Measurements from ENCODE around the gene PTTG1IP. TPM values are rescaled to one million over a fixed set of nuclear protein-coding genes. Genes with fewer than 3 reads are reported as not detected.

The PTTG1IP gene
- total and polyA plus RNA-seq, 2 experiments from 2014 or later: 676 to 814 TPM

DNA sequence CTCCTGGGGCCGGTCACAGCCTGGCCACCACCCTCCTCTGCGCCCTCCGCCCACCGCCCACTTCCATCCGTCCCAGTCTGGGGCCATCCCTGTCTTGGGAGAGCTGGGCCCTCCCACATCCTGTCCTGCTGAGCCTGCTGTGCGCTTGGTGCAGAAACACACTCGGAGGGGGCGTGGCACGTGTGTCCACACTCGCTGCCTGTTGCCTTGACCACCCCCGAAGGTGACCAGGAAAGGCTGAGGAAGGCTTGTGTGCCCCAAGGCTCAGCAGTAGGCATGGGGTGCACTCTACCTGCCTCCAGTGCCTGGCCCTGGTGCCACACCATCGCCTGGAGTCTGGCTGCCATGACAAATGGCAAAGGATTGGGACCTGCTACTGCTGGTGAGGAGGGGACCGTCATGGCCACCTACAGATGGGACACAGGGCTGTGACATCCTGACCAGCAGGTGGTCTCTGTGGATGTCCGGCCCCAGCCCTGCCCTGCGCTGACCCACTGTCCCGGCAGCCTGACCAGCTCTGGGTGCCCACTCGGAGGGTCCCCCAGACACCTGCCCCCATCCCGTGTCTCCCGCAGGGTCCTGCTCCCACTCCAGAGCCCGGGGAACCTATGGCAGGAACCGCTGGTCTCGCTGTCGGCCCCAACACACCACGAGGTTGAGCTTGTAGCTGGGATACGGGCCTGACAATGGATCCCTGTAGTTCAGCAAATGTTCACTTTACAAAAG is 23.2 kb upstream of the PTTG1IP start:
- no peaks in the 10 kb centered on the region for H3K4me1 ChIP-seq (ENCODE audit: insufficient read depth)
- no peak overlapping the region for H3K4me2 ChIP-seq (ENCODE audit: unreplicated experiment)
- 84 to 85% methylated on average over 23 to 25 of the region's 25 CpGs for WGBS, 2 experiments (ENCODE audit: low coverage in 1 of 2, low lambda C conversion rate in 2 of 2, missing lambda C conversion rate in 2 of 2)
- H3K9me3 ChIP-seq (ENCODE audit: low read depth): no peaks in the 10 kb centered on the region
- TF ChIP-seq EZH2 (IDR thresholded peaks at IDR 0.05; ENCODE audit: insufficient read depth, poor library complexity, severe bottlenecking): no peak
- no peak for TF ChIP-seq EZH2phosphoT487 (IDR thresholded peaks at IDR 0.05; ENCODE audit: insufficient read depth, low read depth)
- H3F3A ChIP-seq (ENCODE audit: insufficient read depth): no peaks in the 10 kb centered on the region
- H4K20me1 ChIP-seq (ENCODE audit: insufficient read depth): no peaks in the 10 kb centered on the region
- H3K9ac ChIP-seq: no peak overlapping the region
- H2AFZ ChIP-seq: no peak overlapping the region
- no peak overlapping the region for H3K27ac ChIP-seq
- no peak overlapping the region for H3K4me3 ChIP-seq
- no peaks in the 10 kb centered on the region for H3K9me2 ChIP-seq (ENCODE audit: insufficient read depth)
- DNase-seq: no peak
- no peaks in the 10 kb centered on the region for H3K79me2 ChIP-seq (ENCODE audit: insufficient read depth)
- in situ Hi-C loops (cut with MboI): no loop called here
- H3K27me3 ChIP-seq (replicated peaks; ENCODE audit: insufficient read depth): no peaks in the 10 kb centered on the region
- H3K36me3 ChIP-seq (ENCODE audit: low read depth): no peaks in the 10 kb centered on the region

DNA sequence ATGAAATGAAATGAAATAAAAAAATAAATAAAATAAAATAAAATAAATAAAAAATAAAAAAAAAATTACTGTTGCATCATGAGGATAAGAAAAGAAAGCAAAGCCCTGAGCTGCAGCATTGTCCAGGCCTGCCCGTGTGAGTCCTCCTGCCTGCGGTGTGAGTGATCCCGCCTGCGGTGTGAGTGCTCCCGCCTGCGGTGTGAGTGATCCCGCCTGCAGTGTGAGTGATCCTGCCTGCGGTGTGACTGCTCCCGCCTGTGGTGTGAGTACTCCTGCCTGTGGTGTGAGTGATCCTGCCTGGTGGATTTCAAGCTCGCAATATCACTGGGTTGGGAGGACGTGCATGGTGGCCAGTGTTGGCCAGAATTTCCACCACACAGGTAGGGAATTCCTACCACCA is 22.4 kb upstream of the PTTG1IP start:
- DNase-seq: no peak
- Histone ChIP-seq H3K4me3 (no peak overlapping the region), H4K20me1 (ENCODE audit: insufficient read depth) (no peaks in the 10 kb centered on the region), H3K27ac (no peak overlapping the region), H3K27me3 (replicated peaks; ENCODE audit: insufficient read depth) (no peaks in the 10 kb centered on the region), H3K79me2 (ENCODE audit: insufficient read depth) (no peaks in the 10 kb centered on the region), H3F3A (ENCODE audit: insufficient read depth) (no peaks in the 10 kb centered on the region), H3K9me2 (ENCODE audit: insufficient read depth) (no peaks in the 10 kb centered on the region), H3K9me3 (ENCODE audit: low read depth) (no peaks in the 10 kb centered on the region), H2AFZ (no peak overlapping the region), H3K36me3 (ENCODE audit: low read depth) (no peaks in the 10 kb centered on the region), H3K9ac (no peak overlapping the region), H3K4me1 (ENCODE audit: insufficient read depth) (no peaks in the 10 kb centered on the region), H3K4me2 (ENCODE audit: unreplicated experiment) (no peak overlapping the region)
- 80 to 88% methylated on average over 11 of the region's 11 CpGs for WGBS, 2 experiments (ENCODE audit: low coverage in 1 of 2, low lambda C conversion rate in 2 of 2, missing lambda C conversion rate in 2 of 2)
- TF ChIP-seq EZH2phosphoT487 (IDR thresholded peaks at IDR 0.05; ENCODE audit: insufficient read depth, low read depth) (no peak), EZH2 (IDR thresholded peaks at IDR 0.05; ENCODE audit: insufficient read depth, poor library complexity, severe bottlenecking) (no peak)
- in situ Hi-C loops (cut with MboI): no loop called here

- no peak overlapping the region for H3K4me2 ChIP-seq (ENCODE audit: unreplicated experiment)
- no peaks in the 10 kb centered on the region for H3K9me2 ChIP-seq (ENCODE audit: insufficient read depth)
- in situ Hi-C loops (cut with MboI): no loop called here
- no peak overlapping the region for H3K27ac ChIP-seq
- no peaks in the 10 kb centered on the region for H3F3A ChIP-seq (ENCODE audit: insufficient read depth)
- H3K79me2 ChIP-seq (ENCODE audit: insufficient read depth): no peaks in the 10 kb centered on the region
- H2AFZ ChIP-seq: no peak overlapping the region
- WGBS, 2 experiments (ENCODE audit: low coverage in 1 of 2, low lambda C conversion rate in 2 of 2, missing lambda C conversion rate in 2 of 2): 75 to 81% methylated on average over 18 to 19 of the region's 19 CpGs
- no peak for DNase-seq
- H3K36me3 ChIP-seq (ENCODE audit: low read depth): no peaks in the 10 kb centered on the region
- no peak overlapping the region for H3K9ac ChIP-seq
- TF ChIP-seq EZH2 (IDR thresholded peaks at IDR 0.05; ENCODE audit: insufficient read depth, poor library complexity, severe bottlenecking) (no peak), EZH2phosphoT487 (IDR thresholded peaks at IDR 0.05; ENCODE audit: insufficient read depth, low read depth) (no peak)
- no peaks in the 10 kb centered on the region for H4K20me1 ChIP-seq (ENCODE audit: insufficient read depth)
- no peaks in the 10 kb centered on the region for H3K9me3 ChIP-seq (ENCODE audit: low read depth)
- no peaks in the 10 kb centered on the region for H3K27me3 ChIP-seq (replicated peaks; ENCODE audit: insufficient read depth)
- H3K4me1 ChIP-seq (ENCODE audit: insufficient read depth): no peaks in the 10 kb centered on the region
- no peak overlapping the region for H3K4me3 ChIP-seq
Measured at GRCh38 chr21:44894687-44895302, 21.3 kb upstream of the PTTG1IP start.

GRCh38 chr21:44893948-44894656 is 20.6 kb upstream of the PTTG1IP start:
- Histone ChIP-seq H3K9me3 (ENCODE audit: low read depth) (no peaks in the 10 kb centered on the region), H3K79me2 (ENCODE audit: insufficient read depth) (no peaks in the 10 kb centered on the region), H3K4me1 (ENCODE audit: insufficient read depth) (no peaks in the 10 kb centered on the region), H3K27me3 (replicated peaks; ENCODE audit: insufficient read depth) (no peaks in the 10 kb centered on the region), H3K27ac (no peak overlapping the region), H3F3A (ENCODE audit: insufficient read depth) (no peaks in the 10 kb centered on the region), H3K4me2 (ENCODE audit: unreplicated experiment) (no peak overlapping the region), H2AFZ (no peak overlapping the region), H3K9ac (no peak overlapping the region), H3K9me2 (ENCODE audit: insufficient read depth) (no peaks in the 10 kb centered on the region), H3K36me3 (ENCODE audit: low read depth) (no peaks in the 10 kb centered on the region), H4K20me1 (ENCODE audit: insufficient read depth) (no peaks in the 10 kb centered on the region), H3K4me3 (no peak overlapping the region)
- 82 to 87% methylated on average over 15 of the region's 15 CpGs for WGBS, 2 experiments (ENCODE audit: low coverage in 1 of 2, low lambda C conversion rate in 2 of 2, missing lambda C conversion rate in 2 of 2)
- no peak for DNase-seq
- TF ChIP-seq EZH2phosphoT487 (IDR thresholded peaks at IDR 0.05; ENCODE audit: insufficient read depth, low read depth) (no peak), EZH2 (IDR thresholded peaks at IDR 0.05; ENCODE audit: insufficient read depth, poor library complexity, severe bottlenecking) (no peak)
- in situ Hi-C loops (cut with MboI): no loop called here
